OCI-LY3 (cell line): ENCODE measurements around the gene CASP6.

Experiments used
- CTCF ChIP-seq: fragments of 200-600, 300-600 bp; sonication (generic); IDR thresholded peaks from 2 replicates; pipeline ENCODE4 v1.5.1; 2014; ENCODE audit warnings: antibody characterized with exemption, low read length, low read depth
- EZH2phosphoT487 ChIP-seq: fragments of 200-600 bp; shearing (Covaris generic); IDR thresholded peaks from 2 replicates; pipeline ENCODE4 v1.6.1; 2018; ENCODE audit warnings: antibody characterized with exemption, mixed run types, low read depth

GRCh38 chr4:109735566-109736365 is 32.5 kb upstream of the CASP6 start:
- no peak for TF ChIP-seq CTCF
- no peak for TF ChIP-seq EZH2phosphoT487
